Iris pigment epithelial cell (primary cell): ENCODE data around the gene PIAS2.
"Not testable (repeated sequence)": the region's sequence is repeated elsewhere in the genome, so short reads cannot be mapped to it uniquely, and the experiment has no call there.

ENCODE experiments used
- DNase-seq: peaks from one replicate; pipeline ENCODE4 v3.0.0-alpha.2; 2011; ENCODE audit warnings: low read depth

Gene PIAS2

GRCh38 chr18:46909497-46909896 is 7.8 kb downstream of the PIAS2 start:
- no peak for DNase-seq

DNA sequence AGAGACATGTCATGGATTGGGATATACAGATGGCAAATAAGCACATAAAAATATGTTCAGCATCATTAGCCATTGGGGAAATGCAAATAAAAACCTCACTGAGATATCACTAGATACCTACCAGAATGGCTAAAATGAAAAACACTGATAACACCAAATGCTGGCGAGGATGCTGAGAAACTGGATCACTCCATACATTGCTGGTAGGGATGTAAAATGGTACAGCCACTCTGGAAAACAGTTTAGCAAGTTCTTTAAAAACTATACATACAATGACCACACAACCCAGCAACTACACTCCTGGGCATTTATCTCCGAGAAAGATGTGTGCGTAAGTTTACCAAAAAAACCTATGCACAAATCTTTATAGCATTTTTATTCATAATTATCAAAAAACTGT is 13.9 kb downstream of the PIAS2 start:
- no peak for DNase-seq

GRCh38 chr18:46899274-46899948 is 17.9 kb downstream of the PIAS2 start:
- DNase-seq: peak; percentile 23

GRCh38 chr18:46894124-46894523 is 23.2 kb downstream of the PIAS2 start:
- no peak for DNase-seq

GRCh38 chr18:46893360-46893759 is 23.9 kb downstream of the PIAS2 start:
- no peak for DNase-seq

DNA sequence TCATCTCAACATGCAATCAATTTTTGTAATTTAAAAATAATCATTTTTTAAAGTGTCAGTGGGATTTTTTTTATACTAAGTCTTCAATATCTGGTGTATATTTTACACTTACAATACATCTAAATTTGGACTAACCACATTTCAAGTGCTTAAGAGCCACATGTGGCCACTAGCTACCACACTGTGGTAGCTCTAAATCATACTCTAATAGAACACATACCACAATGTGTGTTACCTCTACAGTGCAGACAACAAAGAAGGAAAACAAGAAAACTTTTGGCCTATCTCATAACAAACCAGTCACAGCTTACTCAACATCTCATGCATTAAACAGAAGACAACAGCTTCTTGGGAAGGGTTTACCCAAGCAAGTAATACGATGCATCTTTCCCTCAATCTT is 24.5 kb downstream of the PIAS2 start:
- no peak for DNase-seq

- DNase-seq: no peak
These were observed 25.5 kb downstream of the PIAS2 start for GRCh38 chr18:46891742-46892214.

- DNase-seq: no peak
These were observed 28.3 kb downstream of the PIAS2 start for GRCh38 chr18:46888965-46889364.

- DNase-seq: no peak
These were observed 30.4 kb downstream of the PIAS2 start for GRCh38 chr18:46886893-46887292.

DNA sequence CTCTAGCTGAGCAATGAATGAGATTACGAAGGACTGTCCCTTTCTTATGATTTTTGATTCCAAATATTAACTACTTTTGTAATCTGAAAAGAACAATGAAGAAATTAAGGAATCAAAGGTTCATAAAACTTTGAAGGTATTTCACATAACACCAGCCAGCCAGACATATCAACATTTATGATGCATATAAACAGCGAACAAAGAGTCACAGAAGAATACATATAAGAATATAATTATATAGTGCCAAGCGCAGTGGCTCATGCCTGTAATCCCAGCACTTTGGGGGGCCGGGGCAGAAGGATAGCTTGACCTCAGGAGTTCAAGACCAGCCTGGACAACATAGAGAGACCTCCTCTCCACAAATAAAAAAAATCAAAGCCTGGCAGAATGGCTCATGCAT is 34.1 kb downstream of the PIAS2 start:
- DNase-seq: no peak

DNA sequence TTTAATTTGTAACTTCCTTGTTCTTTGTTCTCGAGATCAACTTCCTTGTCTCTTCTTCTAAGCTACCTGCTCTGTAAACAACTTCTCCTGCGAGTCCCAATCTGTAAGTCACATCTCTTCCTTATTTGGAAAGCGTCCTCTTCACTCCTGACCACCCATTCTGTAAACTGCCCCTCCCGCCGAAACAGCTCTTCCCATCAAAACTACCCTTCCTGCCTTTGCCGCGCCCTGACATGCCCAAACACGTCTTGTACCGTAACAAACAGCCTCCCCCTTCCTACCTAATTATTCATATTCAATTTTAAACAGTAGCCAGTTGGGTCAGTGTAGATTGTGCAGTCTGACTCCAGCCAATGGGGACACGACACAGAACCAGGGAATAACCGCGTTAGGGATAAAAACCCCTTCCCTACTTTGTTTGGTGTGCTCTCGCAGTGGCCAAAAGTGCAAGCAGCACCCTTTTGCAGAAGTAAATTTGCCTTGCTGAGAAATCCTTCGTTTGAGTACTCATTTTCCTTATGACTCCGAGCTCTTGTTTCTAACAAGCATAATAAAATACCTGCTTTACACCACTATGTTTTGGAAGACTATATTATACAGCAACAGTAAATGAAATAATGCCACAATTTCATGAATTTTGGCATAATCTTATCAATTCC is 39.8 kb downstream of the PIAS2 start:
- no peak for DNase-seq

DNA sequence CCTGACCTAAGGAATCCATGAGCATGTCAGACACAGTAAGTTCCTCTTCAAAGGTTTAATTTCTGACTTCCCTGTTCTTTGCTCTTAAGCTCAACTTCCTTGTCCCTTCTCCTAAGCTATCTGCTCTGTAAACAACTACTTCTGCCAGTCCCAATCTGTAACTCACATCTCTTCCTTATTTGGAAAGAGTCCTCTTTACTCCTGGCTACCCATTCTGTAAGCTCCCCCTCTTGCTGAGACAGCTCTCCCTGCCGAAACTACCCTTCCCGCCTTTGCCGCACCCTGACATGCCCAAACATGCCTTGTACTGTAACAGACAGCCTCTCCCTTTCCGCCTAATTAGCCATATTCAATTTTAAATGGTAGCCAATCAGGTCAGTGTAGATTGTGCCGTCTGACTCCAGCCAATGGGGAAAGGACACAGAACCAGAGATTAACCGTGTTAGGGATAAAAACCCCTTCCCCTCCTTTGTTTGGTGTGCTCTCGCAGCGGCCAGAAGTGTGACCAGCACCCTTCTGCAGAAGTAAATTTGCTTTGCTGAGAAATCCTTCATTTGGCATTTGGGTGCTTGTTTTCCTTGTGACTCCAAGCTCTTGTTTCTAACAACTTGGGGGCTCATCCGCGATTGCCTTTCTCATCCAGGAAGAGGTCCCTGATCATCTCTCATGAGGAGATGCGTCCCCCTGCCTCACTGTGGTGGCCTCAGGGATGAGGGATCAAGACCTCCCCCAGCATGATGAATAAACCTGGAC is 49.0 kb downstream of the PIAS2 start:
- no peak for DNase-seq

DNA sequence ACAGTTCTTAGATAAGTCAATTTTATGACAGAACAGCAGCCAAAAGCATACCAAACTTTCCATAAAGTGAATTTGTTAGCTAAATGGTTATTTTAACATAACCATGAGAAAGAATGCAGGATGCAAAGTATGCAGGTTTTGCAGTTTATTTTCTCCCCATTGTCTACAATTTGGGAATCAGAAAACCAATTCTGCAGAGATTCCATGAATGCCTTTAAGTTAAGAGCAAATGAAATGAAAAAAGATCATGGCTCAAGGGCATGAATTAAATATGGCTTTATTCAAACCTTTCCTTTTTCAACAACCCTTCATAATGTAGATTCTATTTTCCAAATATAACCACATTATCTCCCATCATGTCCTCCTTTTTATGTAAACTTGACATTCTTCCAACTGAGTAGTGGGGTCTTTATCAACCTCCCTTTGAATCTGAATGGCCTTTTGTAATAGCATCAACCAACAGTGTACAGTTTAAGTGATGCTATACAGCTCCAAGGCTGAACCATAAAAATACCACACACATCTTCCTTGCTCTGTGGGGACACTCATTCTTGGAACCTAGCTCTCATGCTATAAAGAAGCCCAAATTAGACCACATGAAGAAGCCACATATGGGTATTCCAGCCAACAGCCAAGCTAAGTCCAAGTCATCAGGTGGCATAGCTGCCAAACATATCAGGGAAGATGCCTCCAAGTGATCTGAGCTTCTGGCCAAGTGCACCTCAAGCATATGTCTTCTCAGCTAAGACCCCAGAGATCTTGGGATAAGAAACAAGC is 49.8 kb downstream of the PIAS2 start:
- DNase-seq: no peak

DNA sequence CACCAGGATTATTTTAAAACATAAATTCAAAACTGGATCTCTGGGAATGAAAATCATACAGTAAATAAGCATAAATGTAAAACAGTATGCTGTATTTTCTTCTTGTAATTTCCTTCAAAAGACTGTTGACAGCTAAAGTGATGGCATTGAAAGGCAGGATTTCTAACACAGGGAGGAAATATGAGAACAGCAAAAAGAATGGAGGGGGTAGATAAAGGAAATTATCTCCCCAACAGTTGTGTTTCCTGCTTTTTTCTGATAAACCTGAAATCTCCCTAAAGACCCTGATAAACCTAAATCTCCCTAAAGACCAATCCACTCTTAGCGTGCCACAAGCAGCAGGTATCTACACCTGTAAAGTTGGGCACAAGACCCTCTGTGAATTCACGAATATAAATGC is 50.8 kb downstream of the PIAS2 start:
- no peak for DNase-seq

DNA sequence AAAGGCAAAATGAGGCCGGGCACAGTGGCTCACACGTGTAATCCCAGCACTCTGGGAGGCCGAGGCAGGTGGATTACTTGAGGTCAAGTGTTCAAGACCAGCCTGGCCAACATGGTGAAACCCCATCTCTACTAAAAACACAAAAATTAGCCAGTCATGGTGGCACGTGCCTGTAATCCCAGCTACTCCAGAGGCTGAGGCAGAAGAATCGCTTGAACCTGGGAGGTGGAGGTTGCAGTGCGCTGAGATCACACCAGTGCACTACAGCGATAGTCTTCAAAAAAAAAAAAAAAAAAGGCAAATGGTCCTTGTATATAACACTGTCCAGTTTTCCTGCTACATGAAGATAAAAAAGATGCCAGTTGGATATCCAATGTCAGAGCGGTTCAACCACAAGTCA is 52.1 kb downstream of the PIAS2 start:
- DNase-seq: not testable (repeated sequence)

DNA sequence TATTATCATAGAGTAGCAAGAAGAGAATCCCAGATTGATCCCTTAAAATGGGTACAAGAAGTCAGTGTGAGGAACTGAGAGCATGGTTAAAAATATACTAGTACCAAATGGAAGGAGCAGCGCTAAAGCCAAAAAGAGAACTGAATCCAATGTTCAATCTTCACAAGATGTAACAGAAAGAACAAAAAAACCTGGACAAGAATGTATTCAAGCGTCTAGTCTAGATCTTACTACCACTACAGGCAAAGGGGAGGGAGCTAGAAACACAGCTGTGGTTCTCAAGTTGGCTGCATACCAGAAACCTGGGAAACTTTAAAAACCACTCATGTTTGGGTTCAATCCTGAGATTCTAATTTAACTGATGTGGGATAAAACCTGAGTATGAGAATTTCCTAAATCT is 57.5 kb downstream of the PIAS2 start:
- DNase-seq: peak; percentile 34

GRCh38 chr18:46858290-46858689 is 59.0 kb downstream of the PIAS2 start:
- DNase-seq: no peak

DNA sequence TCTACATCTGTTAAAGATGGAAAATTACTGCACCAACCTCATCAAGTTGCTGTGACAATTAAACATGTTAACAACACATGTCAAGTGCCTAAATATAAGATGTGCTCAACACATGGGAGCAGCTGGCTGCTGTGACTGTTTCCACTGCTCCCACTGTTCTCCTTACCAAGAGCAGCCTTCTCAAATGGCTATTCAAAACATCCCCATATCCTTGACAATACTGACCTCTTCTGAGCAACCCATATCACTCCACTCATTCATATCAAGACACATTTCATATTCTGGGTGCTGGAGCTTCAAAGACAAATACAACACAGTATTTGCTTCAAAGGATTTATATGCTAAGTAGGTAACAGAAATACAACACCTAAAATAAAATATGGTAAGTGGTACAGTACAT is 60.3 kb downstream of the PIAS2 start:
- peak; percentile 9 for DNase-seq

GRCh38 chr18:46849007-46849406 is 68.3 kb downstream of the PIAS2 start:
- no peak for DNase-seq

DNA sequence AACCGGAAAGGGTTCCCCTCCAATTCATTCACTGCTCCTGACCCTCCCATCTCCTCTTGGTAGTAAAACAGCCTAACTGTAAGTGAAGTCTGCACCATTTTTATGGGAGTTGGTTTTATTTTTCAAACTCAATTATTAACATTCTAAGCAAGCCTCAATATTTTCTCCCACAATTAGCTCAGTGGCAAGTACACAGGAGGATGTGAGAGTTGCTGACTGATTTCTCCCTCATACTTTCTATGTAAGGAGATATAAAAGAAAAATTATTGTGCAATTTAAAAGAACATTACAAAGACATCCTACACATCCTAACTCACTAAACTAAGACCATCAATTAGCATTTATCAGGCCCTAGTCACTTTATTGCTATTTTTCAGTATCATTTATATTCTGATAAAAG is 73.9 kb downstream of the PIAS2 start:
- DNase-seq: no peak

GRCh38 chr18:46842583-46842982 is 74.7 kb downstream of the PIAS2 start:
- no peak for DNase-seq

GRCh38 chr18:46833899-46834298 is 83.4 kb downstream of the PIAS2 start:
- no peak for DNase-seq
